Esophagus squamous epithelium (tissue), 4 donors: ENCODE data around the gene SNX20.

Source experiments
- POLR2A ChIP-seq, 4 donors: fragments of 450-650 bp; IDR thresholded peaks; one replicate each; pipeline ENCODE4 v1.6.1; 2017; ENCODE audit warnings: antibody characterized with exemption in 4 of 4, mild to moderate bottlenecking in 4 of 4, moderate library complexity in 3 of 4
- TF ChIP-seq, protein P1 (sequence below), 6 experiments: fragments of 450-650 bp in 4 of 6; fragments of 200-600 bp in 2 of 6; sonication (generic) in 2 of 6; IDR thresholded peaks; one replicate each; pipeline ENCODE4 v1.5.1; 2016 to 2019; ENCODE audit warnings: antibody characterized with exemption in 6 of 6, mild to moderate bottlenecking in 4 of 6, moderate library complexity in 4 of 6

DNA sequence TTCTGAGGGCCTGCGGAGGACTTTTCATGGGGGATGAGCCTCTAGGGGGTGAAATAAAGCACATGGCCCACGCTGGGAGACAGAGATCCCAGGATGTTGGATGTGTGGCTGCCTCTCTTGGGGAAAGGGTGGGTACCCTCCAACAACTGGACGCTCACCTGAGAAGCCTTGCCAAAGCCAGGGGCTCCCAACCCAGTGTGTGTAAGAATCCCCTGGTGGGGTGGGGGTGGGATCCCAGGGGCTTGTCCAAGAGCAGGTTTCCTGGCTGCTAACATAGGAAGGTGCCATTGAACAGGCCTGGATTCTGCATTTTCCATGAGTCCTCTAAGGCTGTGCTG, 587 bp downstream of the SNX20 start:
- TF ChIP-seq, protein P1, sequence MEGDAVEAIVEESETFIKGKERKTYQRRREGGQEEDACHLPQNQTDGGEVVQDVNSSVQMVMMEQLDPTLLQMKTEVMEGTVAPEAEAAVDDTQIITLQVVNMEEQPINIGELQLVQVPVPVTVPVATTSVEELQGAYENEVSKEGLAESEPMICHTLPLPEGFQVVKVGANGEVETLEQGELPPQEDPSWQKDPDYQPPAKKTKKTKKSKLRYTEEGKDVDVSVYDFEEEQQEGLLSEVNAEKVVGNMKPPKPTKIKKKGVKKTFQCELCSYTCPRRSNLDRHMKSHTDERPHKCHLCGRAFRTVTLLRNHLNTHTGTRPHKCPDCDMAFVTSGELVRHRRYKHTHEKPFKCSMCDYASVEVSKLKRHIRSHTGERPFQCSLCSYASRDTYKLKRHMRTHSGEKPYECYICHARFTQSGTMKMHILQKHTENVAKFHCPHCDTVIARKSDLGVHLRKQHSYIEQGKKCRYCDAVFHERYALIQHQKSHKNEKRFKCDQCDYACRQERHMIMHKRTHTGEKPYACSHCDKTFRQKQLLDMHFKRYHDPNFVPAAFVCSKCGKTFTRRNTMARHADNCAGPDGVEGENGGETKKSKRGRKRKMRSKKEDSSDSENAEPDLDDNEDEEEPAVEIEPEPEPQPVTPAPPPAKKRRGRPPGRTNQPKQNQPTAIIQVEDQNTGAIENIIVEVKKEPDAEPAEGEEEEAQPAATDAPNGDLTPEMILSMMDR (IDR thresholded peaks at IDR 0.05): no peak
- TF ChIP-seq POLR2A (IDR thresholded peaks at IDR 0.05): no peak
